Measurements from ENCODE around the gene DCAF5.
A peak's percentile ranks its signal among the peaks of the same experiment; 100 is the strongest.

The DCAF5 gene

GRCh38 chr14:69115407-69116185 is 37.3 kb downstream of the DCAF5 start:
- in situ Hi-C loops (cut with MboI; ENCODE audit: low sequenced_read_pairs, unreplicated experiment) = no loop called here
- no peak for DNase-seq (ENCODE audit: low spot score)
- no peak for TF ChIP-seq CTCF (IDR thresholded peaks at IDR 0.05; ENCODE audit: borderline replicate concordance, control extremely low read depth, extremely low read depth, insufficient read depth, missing control alignments)

- in situ Hi-C loops (cut with MboI; ENCODE audit: low sequenced_read_pairs, unreplicated experiment) = no loop called here
- DNase-seq (ENCODE audit: low spot score) = no peak
- TF ChIP-seq CTCF (IDR thresholded peaks at IDR 0.05; ENCODE audit: borderline replicate concordance, control extremely low read depth, extremely low read depth, insufficient read depth, missing control alignments) = no peak
Measured at GRCh38 chr14:69114763-69115162, 38.2 kb downstream of the DCAF5 start.

- in situ Hi-C loops (cut with MboI; ENCODE audit: low sequenced_read_pairs, unreplicated experiment) = no loop called here
Measured at GRCh38 chr14:69108358-69108757, 44.6 kb downstream of the DCAF5 start.

GRCh38 chr14:69107407-69108003 is 45.4 kb downstream of the DCAF5 start:
- peak; percentile 49 for DNase-seq (ENCODE audit: low spot score)
- peak; percentile 64 for TF ChIP-seq CTCF (IDR thresholded peaks at IDR 0.05; ENCODE audit: borderline replicate concordance, control extremely low read depth, extremely low read depth, insufficient read depth, missing control alignments)
- in situ Hi-C loops (cut with MboI; ENCODE audit: low sequenced_read_pairs, unreplicated experiment) = no loop called here

More at GRCh38 chr14:69108358-69108757, 44.6 kb downstream of the DCAF5 start:
- TF ChIP-seq CTCF (IDR thresholded peaks at IDR 0.05; ENCODE audit: borderline replicate concordance, control extremely low read depth, extremely low read depth, insufficient read depth, missing control alignments) = no peak
- DNase-seq (ENCODE audit: low spot score) = no peak

- no peak for DNase-seq (ENCODE audit: low spot score)
- in situ Hi-C loops (cut with MboI; ENCODE audit: low sequenced_read_pairs, unreplicated experiment) = no loop called here
- TF ChIP-seq CTCF (IDR thresholded peaks at IDR 0.05; ENCODE audit: borderline replicate concordance, control extremely low read depth, extremely low read depth, insufficient read depth, missing control alignments) = no peak
Measured at GRCh38 chr14:69106451-69106850, 46.5 kb downstream of the DCAF5 start.

- no peak for DNase-seq (ENCODE audit: low spot score)
- no peak for TF ChIP-seq CTCF (IDR thresholded peaks at IDR 0.05; ENCODE audit: borderline replicate concordance, control extremely low read depth, extremely low read depth, insufficient read depth, missing control alignments)
- in situ Hi-C loops (cut with MboI; ENCODE audit: low sequenced_read_pairs, unreplicated experiment) = no loop called here
Measured at GRCh38 chr14:69105326-69105725, 47.6 kb downstream of the DCAF5 start.

Measured in GM13976 (cell line).